ENCODE results near the gene RUNX1. TPM values are rescaled to one million over a fixed set of nuclear protein-coding genes. Genes with fewer than 3 reads are reported as not detected.
"Not testable (repeated sequence)": the region's sequence is repeated elsewhere in the genome, so short reads cannot be mapped to it uniquely, and the experiment has no call there.

The RUNX1 gene
- total RNA-seq, 1 donor from 2014 or later, result 7.8 TPM

DNA sequence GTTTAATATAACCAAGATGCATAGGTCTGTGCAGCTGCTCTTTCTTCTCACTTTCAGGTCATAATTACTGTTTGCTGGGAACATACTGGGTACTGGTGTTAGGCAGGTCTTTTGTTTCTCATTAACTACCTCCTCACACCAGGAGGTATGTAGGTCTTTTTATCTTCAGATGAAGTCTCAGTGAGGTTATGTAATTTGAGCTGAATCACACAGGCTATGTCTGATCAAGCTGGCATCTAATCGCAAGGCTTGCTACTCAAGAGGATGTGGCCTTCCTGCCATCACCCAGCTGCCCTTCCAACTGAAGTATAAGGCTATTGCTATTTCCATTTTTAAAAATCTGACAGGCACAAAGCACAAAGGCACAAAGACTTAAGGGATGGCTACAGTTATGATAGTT lies 96.4 kb downstream of the RUNX1 start:
- H3K27me3 ChIP-seq (ENCODE audit: control insufficient read depth in 3 of 3, insufficient read depth in 3 of 3, low read length in 3 of 3), result no peaks in the 10 kb centered on the region
- peaks cover 3 to 10% (median 3%) of the 10 kb centered on the region in 3 donors for H3K4me1 ChIP-seq (ENCODE audit: control insufficient read depth in 3 of 3, insufficient read depth in 3 of 3, low read length in 3 of 3)
- H3K36me3 ChIP-seq (ENCODE audit: control insufficient read depth in 3 of 3, insufficient read depth in 3 of 3, low read length in 3 of 3), result no peaks in the 10 kb centered on the region
- no peak overlapping the region for H3K4me3 ChIP-seq (ENCODE audit: low read length in 3 of 3)
- no peak overlapping the region for H3K27ac ChIP-seq (ENCODE audit: low read depth, low read length)
- H3K9me3 ChIP-seq (ENCODE audit: control insufficient read depth in 3 of 3, low read length in 3 of 3), result no peaks in the 10 kb centered on the region
- no peak overlapping the region for H3K9ac ChIP-seq (ENCODE audit: low read depth in 1 of 3, low read length in 3 of 3)

DNA sequence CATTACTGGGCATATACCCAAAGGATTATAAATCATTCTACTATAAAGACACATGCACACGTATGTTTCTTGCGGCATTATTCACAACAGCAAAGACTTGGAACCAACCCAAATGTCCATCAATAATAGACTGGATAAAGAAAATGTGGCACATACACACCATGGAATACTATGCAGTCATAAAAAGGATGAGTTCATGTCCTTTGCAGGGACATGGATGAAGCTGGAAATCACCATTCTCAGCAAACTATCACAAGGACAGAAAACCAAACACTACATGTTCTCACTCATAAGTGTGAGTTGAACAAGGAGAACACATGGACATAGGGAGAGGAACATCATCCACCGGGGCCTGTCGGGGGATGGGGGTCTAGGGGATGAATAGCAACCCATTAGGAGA lies 97.2 kb downstream of the RUNX1 start:
- not testable (repeated sequence) for H3K27me3 ChIP-seq (ENCODE audit: control insufficient read depth in 3 of 3, insufficient read depth in 3 of 3, low read length in 3 of 3); H3K9ac ChIP-seq (ENCODE audit: low read depth in 1 of 3, low read length in 3 of 3); H3K4me3 ChIP-seq (ENCODE audit: low read length in 3 of 3); H3K36me3 ChIP-seq (ENCODE audit: control insufficient read depth in 3 of 3, insufficient read depth in 3 of 3, low read length in 3 of 3); H3K4me1 ChIP-seq (ENCODE audit: control insufficient read depth in 3 of 3, insufficient read depth in 3 of 3, low read length in 3 of 3); H3K27ac ChIP-seq (ENCODE audit: low read depth, low read length); H3K9me3 ChIP-seq (ENCODE audit: control insufficient read depth in 3 of 3, low read length in 3 of 3)

DNA sequence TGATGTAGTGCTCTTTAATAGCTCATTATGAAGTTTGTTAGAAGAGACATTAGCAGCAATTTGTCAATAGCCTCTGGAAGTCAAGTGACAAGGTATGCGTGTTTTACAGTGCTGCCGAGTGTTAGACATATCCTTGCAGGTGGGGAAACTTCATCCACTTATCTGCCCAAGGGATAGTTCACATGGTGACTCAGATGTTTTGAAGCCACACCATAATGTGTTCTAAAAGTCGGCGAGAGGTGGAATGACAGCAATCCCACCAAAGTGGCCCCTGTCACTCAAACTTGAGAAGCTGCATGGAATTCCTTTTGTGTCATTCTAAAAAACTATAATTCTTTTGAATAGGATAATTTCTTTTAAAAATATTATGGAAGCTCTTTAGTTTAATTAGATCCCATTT lies 98.1 kb downstream of the RUNX1 start:
- H3K27me3 ChIP-seq (ENCODE audit: control insufficient read depth in 3 of 3, insufficient read depth in 3 of 3, low read length in 3 of 3), result no peaks in the 10 kb centered on the region
- H3K36me3 ChIP-seq (ENCODE audit: control insufficient read depth in 3 of 3, insufficient read depth in 3 of 3, low read length in 3 of 3), result no peaks in the 10 kb centered on the region
- no peaks in the 10 kb centered on the region for H3K9me3 ChIP-seq (ENCODE audit: control insufficient read depth in 3 of 3, low read length in 3 of 3)
- no peak overlapping the region for H3K27ac ChIP-seq (ENCODE audit: low read depth, low read length)
- H3K9ac ChIP-seq (ENCODE audit: low read depth in 1 of 3, low read length in 3 of 3), result no peak overlapping the region
- H3K4me3 ChIP-seq (ENCODE audit: low read length in 3 of 3), result no peak overlapping the region
- H3K4me1 ChIP-seq (ENCODE audit: control insufficient read depth in 3 of 3, insufficient read depth in 3 of 3, low read length in 3 of 3), result no peaks in the 10 kb centered on the region

DNA sequence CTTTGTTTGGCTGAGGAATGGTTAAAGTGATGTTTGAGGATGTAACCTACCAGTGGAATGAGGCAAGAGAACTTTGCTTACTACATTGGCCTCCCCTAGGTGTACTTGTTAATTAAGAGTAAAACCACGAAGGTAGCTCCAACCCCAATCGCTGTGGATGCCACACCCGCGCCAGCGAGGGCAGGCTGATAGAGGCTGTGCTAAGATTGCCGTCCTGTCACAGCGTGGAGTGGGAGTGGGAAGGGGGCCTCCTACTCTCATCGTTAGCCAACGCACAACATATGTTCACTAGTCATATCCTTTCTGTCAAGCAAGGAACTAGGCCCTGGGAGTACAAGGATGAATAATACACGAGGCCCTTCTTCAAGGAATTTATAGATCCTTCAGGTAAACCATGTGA lies 99.6 kb downstream of the RUNX1 start:
- no peaks in the 10 kb centered on the region for H3K27me3 ChIP-seq (ENCODE audit: control insufficient read depth in 3 of 3, insufficient read depth in 3 of 3, low read length in 3 of 3)
- H3K9me3 ChIP-seq (ENCODE audit: control insufficient read depth in 3 of 3, low read length in 3 of 3), result no peaks in the 10 kb centered on the region
- no peak overlapping the region for H3K9ac ChIP-seq (ENCODE audit: low read depth in 1 of 3, low read length in 3 of 3)
- no peak overlapping the region for H3K27ac ChIP-seq (ENCODE audit: low read depth, low read length)
- no peak overlapping the region for H3K4me3 ChIP-seq (ENCODE audit: low read length in 3 of 3)
- no peaks in the 10 kb centered on the region for H3K4me1 ChIP-seq (ENCODE audit: control insufficient read depth in 3 of 3, insufficient read depth in 3 of 3, low read length in 3 of 3)
- no peaks in the 10 kb centered on the region for H3K36me3 ChIP-seq (ENCODE audit: control insufficient read depth in 3 of 3, insufficient read depth in 3 of 3, low read length in 3 of 3)

DNA sequence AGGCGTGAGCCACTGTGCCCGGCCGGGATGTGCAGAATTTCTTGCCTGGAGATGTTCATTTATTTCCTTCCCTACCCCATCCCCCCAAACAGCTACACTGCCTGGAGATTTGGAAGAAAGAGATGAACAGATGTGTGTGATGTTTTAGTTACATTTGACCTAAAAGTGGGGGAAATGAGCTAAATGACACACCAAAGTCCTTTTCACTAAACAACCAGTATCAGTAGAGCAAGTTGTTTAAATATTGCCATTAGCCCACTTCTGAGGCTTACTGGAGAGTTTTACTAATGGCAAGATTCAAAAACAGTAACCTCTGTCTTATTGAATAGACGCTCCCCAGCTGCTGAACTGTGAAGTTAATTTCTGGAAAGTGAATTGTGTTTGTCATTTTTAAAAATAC lies 100.1 kb downstream of the RUNX1 start:
- no peaks in the 10 kb centered on the region for H3K36me3 ChIP-seq (ENCODE audit: control insufficient read depth in 3 of 3, insufficient read depth in 3 of 3, low read length in 3 of 3)
- no peak overlapping the region for H3K27ac ChIP-seq (ENCODE audit: low read depth, low read length)
- no peaks in the 10 kb centered on the region for H3K27me3 ChIP-seq (ENCODE audit: control insufficient read depth in 3 of 3, insufficient read depth in 3 of 3, low read length in 3 of 3)
- no peak overlapping the region for H3K4me3 ChIP-seq (ENCODE audit: low read length in 3 of 3)
- H3K9ac ChIP-seq (ENCODE audit: low read depth in 1 of 3, low read length in 3 of 3), result no peak overlapping the region
- H3K9me3 ChIP-seq (ENCODE audit: control insufficient read depth in 3 of 3, low read length in 3 of 3), result no peaks in the 10 kb centered on the region
- H3K4me1 ChIP-seq (ENCODE audit: control insufficient read depth in 3 of 3, insufficient read depth in 3 of 3, low read length in 3 of 3), result no peaks in the 10 kb centered on the region

DNA sequence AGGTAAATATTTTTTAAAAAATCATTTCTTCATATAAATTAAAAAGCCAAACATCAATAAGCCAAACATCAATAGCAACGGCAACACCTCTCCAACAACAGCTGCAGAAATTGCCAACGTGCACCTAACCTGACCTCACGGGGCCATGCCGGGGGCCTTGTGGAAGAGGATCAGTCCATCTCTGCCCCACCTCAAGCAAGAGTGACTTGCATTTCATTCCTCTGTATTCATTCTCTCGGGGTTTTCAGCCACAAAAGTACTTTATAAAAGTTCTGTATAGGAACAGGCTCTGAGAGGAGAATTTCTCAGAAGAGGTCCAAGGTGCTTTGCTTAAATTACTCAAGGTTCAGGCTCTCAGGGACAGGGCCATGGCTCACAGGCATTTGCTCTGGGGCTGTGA lies 100.9 kb downstream of the RUNX1 start:
- H3K4me1 ChIP-seq (ENCODE audit: control insufficient read depth in 3 of 3, insufficient read depth in 3 of 3, low read length in 3 of 3), result no peaks in the 10 kb centered on the region
- no peak overlapping the region for H3K9ac ChIP-seq (ENCODE audit: low read depth in 1 of 3, low read length in 3 of 3)
- no peak overlapping the region for H3K4me3 ChIP-seq (ENCODE audit: low read length in 3 of 3)
- H3K27ac ChIP-seq (ENCODE audit: low read depth, low read length), result no peak overlapping the region
- H3K36me3 ChIP-seq (ENCODE audit: control insufficient read depth in 3 of 3, insufficient read depth in 3 of 3, low read length in 3 of 3), result no peaks in the 10 kb centered on the region
- H3K27me3 ChIP-seq (ENCODE audit: control insufficient read depth in 3 of 3, insufficient read depth in 3 of 3, low read length in 3 of 3), result no peaks in the 10 kb centered on the region
- no peaks in the 10 kb centered on the region for H3K9me3 ChIP-seq (ENCODE audit: control insufficient read depth in 3 of 3, low read length in 3 of 3)

DNA sequence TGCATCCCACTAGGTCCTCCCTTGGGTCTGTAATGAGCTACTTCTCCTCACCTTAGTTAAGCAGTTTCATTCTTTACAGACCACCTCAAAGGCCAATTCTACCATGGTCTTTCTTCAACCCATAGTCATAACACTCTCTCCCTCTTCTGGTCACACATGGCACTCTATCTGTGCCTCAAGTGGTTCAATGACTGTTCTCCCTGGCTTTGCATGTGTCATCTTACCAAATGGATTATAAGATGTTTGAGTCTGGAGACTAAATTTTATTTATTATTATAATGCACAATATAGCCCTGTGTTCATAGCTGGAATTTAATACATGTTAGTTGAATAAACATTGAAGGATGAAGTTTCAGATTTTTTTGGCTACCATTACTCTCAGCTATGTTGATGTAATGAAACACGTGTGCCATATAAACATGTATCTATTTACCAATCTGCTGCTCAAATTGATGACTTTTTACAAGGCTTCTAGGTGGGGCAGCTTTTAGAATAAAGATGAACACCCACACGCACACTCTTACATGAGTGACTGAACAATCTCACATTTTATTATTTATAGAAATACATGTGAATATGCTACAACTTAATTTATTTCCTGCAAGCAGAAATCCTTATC lies 102.1 kb downstream of the RUNX1 start:
- no peak overlapping the region for H3K4me3 ChIP-seq (ENCODE audit: low read length in 3 of 3)
- no peak overlapping the region for H3K9ac ChIP-seq (ENCODE audit: low read depth in 1 of 3, low read length in 3 of 3)
- H3K27ac ChIP-seq (ENCODE audit: low read depth, low read length), result no peak overlapping the region
- H3K36me3 ChIP-seq (ENCODE audit: control insufficient read depth in 3 of 3, insufficient read depth in 3 of 3, low read length in 3 of 3), result no peaks in the 10 kb centered on the region
- no peaks in the 10 kb centered on the region for H3K9me3 ChIP-seq (ENCODE audit: control insufficient read depth in 3 of 3, low read length in 3 of 3)
- no peaks in the 10 kb centered on the region for H3K4me1 ChIP-seq (ENCODE audit: control insufficient read depth in 3 of 3, insufficient read depth in 3 of 3, low read length in 3 of 3)
- no peaks in the 10 kb centered on the region for H3K27me3 ChIP-seq (ENCODE audit: control insufficient read depth in 3 of 3, insufficient read depth in 3 of 3, low read length in 3 of 3)

DNA sequence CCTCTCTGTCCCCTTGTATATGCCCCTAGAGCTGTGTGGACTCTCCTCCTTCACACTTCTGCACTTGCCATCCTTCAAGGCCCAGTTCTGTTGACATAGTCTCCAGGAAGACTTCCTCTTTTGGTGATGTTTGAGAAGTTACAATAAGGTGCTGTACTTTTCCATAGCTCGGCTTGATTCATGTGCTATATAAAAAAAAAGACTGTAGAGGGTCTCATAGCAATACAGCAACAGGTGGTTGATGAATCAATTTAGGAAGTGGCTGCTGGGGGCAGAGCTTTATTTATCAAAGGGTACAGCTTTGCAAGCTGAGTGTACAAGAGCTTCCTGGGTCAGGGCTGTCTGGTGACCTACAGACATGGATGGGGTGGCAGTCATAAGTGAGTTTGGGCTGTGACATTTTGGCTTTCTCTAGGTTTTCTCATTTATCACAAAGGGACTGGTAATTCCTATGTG lies 102.7 kb downstream of the RUNX1 start:
- no peaks in the 10 kb centered on the region for H3K4me1 ChIP-seq (ENCODE audit: control insufficient read depth in 3 of 3, insufficient read depth in 3 of 3, low read length in 3 of 3)
- H3K27me3 ChIP-seq (ENCODE audit: control insufficient read depth in 3 of 3, insufficient read depth in 3 of 3, low read length in 3 of 3), result no peaks in the 10 kb centered on the region

DNA sequence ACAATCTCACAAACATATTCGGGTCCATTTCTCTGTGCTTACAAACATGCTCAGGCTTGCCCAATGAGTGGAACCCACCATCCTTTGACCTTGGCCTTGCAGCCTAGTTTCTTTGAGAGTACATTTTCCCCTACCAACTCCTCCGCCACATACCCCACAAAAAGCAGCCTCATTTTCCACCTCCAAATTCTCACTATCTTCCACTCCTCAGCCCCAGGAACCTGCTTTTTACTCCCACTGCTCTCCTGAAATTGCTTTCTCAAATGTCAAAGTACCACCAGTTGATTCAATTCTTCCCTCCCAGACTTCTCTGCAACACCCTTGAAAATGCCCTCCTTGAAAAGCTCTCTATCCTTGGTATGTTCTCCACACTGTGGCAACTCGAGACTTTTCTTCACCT lies 103.8 kb downstream of the RUNX1 start:
- no peaks in the 10 kb centered on the region for H3K36me3 ChIP-seq (ENCODE audit: control insufficient read depth in 3 of 3, insufficient read depth in 3 of 3, low read length in 3 of 3)
- no peaks in the 10 kb centered on the region for H3K27me3 ChIP-seq (ENCODE audit: control insufficient read depth in 3 of 3, insufficient read depth in 3 of 3, low read length in 3 of 3)
- no peak overlapping the region for H3K9ac ChIP-seq (ENCODE audit: low read depth in 1 of 3, low read length in 3 of 3)
- H3K27ac ChIP-seq (ENCODE audit: low read depth, low read length), result no peak overlapping the region
- no peaks in the 10 kb centered on the region for H3K4me1 ChIP-seq (ENCODE audit: control insufficient read depth in 3 of 3, insufficient read depth in 3 of 3, low read length in 3 of 3)
- no peak overlapping the region for H3K4me3 ChIP-seq (ENCODE audit: low read length in 3 of 3)
- H3K9me3 ChIP-seq (ENCODE audit: control insufficient read depth in 3 of 3, low read length in 3 of 3), result no peaks in the 10 kb centered on the region

More for the DNA sequence above, 102.7 kb downstream of the RUNX1 start:
- no peaks in the 10 kb centered on the region for H3K9me3 ChIP-seq (ENCODE audit: control insufficient read depth in 3 of 3, low read length in 3 of 3)
- H3K4me3 ChIP-seq (ENCODE audit: low read length in 3 of 3), result no peak overlapping the region
- H3K36me3 ChIP-seq (ENCODE audit: control insufficient read depth in 3 of 3, insufficient read depth in 3 of 3, low read length in 3 of 3), result no peaks in the 10 kb centered on the region
- no peak overlapping the region for H3K9ac ChIP-seq (ENCODE audit: low read depth in 1 of 3, low read length in 3 of 3)
- H3K27ac ChIP-seq (ENCODE audit: low read depth, low read length), result no peak overlapping the region

DNA sequence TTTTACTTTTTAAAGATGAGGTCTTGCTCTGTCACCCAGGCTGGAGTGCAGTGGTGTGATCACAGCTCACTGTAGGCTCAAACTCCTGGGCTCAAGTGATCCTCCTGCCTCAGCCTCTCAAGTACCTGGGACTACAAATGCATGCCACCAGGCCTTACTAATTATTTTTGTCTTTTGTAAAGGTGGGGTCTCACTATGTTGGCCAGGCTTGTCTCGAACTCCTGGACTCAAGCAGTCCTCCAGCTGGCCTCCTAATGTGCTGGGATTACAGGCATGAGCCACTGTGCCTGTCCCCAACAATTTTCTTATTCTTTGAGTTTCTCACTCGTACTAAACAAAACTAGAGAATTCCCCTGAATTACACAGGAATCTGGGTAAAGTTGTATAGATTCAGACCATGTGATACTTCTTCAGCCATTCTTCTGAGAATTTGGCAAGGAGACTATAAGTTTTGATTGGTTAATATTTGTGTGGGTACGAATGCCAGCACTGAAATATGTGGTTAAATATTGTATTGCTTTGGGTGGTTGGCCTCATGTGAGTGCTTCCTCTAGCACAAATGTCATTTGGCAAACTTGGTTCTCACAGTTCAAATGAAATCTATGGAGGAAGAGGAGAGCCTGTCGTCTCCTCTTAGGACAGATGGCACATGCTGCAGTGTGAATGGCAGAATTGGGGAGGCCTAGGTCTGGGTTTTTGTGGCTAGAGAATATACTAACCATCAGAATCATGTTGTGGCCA lies 104.9 kb downstream of the RUNX1 start:
- Histone ChIP-seq H3K27me3 (ENCODE audit: control insufficient read depth in 3 of 3, insufficient read depth in 3 of 3, low read length in 3 of 3) (no peaks in the 10 kb centered on the region), H3K9ac (ENCODE audit: low read depth in 1 of 3, low read length in 3 of 3) (no peak overlapping the region), H3K27ac (ENCODE audit: low read depth, low read length) (no peak overlapping the region), H3K36me3 (ENCODE audit: control insufficient read depth in 3 of 3, insufficient read depth in 3 of 3, low read length in 3 of 3) (no peaks in the 10 kb centered on the region), H3K9me3 (ENCODE audit: control insufficient read depth in 3 of 3, low read length in 3 of 3) (no peaks in the 10 kb centered on the region), H3K4me3 (ENCODE audit: low read length in 3 of 3) (no peak overlapping the region), H3K4me1 (ENCODE audit: control insufficient read depth in 3 of 3, insufficient read depth in 3 of 3, low read length in 3 of 3) (peaks cover 0 to 2% (median 0%) of the 10 kb centered on the region in 3 donors)
